SU-DHL-6 (cell line): ENCODE data around the gene SLC22A23.

Experiments
- CTCF ChIP-seq: fragments of 200-600 bp; sonication (generic); IDR thresholded peaks from one replicate; pipeline ENCODE4 v1.5.1; 2017; ENCODE audit warnings: antibody characterized with exemption, mild to moderate bottlenecking, low read length, moderate library complexity; ENCODE audit not compliant: insufficient read depth, poor library complexity, severe bottlenecking
- EZH2phosphoT487 ChIP-seq: fragments of 200-600 bp; sonication (generic), shearing (Covaris generic); conservative IDR thresholded peaks from 2 replicates; pipeline ENCODE4 v1.6.1; 2018; ENCODE audit warnings: mild to moderate bottlenecking, antibody characterized with exemption, low read length, moderate library complexity, mixed read lengths

- TF ChIP-seq CTCF (no peak), EZH2phosphoT487 (no peak)
Observed at GRCh38 chr6:3421791-3422434, 34.9 kb downstream of the SLC22A23 start.
